HG03439 (cell line): ENCODE data around the gene DCAF11.

Experiments used
- ATAC-seq: cut with Tn5 transposase; IDR thresholded peaks from one replicate; pipeline ENCODE4 v1.9.1; 2021; ENCODE audit warnings: mild to moderate bottlenecking, moderate library complexity; ENCODE audit not compliant: unreplicated experiment

Gene DCAF11

DNA sequence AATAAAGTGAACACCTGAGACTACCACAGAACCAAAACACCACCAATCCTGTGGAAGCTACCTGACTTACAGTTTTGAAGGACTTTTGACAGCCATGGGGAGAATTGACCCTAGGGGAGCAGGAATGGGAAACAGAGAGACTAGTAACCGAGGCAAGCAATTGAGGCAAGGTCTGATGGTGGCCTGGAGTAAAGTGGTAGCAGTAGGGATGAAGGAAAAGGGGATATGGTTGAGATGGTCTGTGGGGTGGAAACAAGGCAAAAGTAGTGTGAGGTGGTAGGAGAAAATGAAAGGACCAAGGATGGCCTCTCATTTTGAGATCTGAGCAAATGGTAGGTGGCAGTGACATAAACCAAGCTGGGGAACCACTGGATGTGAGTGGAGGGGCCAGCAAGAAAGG lies 42.3 kb downstream of the DCAF11 start:
- no peak for ATAC-seq

DNA sequence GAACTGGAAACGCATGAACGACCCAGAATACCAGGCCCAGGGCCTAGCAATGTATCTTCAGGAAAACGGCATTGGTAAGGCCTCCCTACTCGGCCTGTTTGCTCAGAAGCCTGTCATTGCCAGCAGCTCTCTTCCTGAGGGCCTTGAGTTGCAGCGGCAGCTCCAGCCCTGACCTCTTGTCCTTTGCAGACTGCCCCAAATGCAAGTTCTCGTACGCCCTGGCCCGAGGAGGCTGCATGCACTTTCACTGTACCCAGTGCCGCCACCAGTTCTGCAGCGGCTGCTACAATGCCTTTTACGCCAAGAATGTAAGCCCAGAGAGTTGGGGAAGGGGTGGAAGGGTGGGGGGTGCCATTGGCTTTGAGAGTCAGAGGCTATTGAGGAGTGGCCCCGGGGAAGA lies 42.8 kb downstream of the DCAF11 start:
- no peak for ATAC-seq

GRCh38 chr14:24159777-24160498 lies 45.4 kb downstream of the DCAF11 start:
- no peak for ATAC-seq

- ATAC-seq, result no peak
These were observed 45.9 kb downstream of the DCAF11 start for GRCh38 chr14:24160499-24160849.

- peak; percentile 72 for ATAC-seq
These were observed 46.5 kb downstream of the DCAF11 start, which contains the start of gene IRF9 for GRCh38 chr14:24160850-24161804. IRF9 (plus strand) TSS chr14:24161265; CDS start chr14:24162145, 880 bp downstream.

DNA sequence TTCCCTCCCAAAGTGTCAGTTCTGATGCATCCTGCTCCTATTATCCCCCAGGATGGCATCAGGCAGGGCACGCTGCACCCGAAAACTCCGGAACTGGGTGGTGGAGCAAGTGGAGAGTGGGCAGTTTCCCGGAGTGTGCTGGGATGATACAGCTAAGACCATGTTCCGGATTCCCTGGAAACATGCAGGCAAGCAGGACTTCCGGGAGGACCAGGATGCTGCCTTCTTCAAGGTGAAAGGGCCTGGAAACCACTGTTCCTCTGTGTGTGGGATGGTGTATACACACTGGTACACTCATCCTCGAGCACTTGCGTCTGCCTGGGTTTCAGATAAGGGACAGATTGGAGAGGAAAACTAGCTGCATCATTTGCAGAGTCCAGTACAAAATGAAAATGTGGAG lies 47.5 kb downstream of the DCAF11 start:
- no peak for ATAC-seq

DNA sequence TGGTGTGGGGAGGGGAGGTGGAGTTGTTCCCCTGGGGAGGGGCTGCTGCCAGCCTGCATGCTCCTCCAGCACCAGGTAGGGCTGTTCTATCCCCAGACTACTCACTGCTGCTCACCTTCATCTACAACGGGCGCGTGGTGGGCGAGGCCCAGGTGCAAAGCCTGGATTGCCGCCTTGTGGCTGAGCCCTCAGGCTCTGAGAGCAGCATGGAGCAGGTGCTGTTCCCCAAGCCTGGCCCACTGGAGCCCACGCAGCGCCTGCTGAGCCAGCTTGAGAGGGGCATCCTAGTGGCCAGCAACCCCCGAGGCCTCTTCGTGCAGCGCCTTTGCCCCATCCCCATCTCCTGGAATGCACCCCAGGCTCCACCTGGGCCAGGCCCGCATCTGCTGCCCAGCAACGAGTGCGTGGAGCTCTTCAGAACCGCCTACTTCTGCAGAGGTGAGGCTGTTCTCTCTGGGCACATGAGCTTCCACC lies 50.0 kb downstream of the DCAF11 start:
- no peak for ATAC-seq

- no peak for ATAC-seq
These were observed 51.2 kb downstream of the DCAF11 start for GRCh38 chr14:24165785-24166184.

DNA sequence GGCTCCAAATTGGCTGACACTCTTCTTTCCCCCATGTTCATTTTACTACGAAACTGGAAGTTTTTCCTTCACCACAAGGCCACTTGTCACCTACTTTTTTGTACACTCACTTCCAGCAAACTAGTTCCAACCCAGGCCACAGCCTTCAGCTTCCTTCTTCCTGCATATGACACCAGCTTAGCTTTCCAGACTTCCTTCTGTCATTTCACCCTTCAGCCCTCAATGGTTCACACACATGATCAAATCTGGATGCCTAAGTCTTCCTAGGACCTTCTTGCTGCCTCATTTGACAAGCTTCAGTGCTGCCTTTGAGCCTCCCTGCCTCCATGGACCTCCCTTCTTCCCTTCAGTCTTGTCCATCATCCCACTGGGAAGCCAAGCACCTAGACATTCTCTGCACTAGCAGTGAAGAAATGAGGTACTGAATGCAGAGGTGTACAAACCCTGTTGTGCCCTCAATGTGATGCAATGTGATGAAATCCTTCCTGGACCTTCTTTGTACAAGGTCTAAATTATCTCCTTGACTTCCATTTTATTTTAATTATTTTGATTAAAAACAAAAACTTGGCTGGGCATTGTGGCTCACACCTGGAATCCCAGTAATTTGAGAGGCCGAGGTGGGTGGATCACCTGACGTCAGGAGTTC lies 53.0 kb downstream of the DCAF11 start:
- no peak for ATAC-seq

DNA sequence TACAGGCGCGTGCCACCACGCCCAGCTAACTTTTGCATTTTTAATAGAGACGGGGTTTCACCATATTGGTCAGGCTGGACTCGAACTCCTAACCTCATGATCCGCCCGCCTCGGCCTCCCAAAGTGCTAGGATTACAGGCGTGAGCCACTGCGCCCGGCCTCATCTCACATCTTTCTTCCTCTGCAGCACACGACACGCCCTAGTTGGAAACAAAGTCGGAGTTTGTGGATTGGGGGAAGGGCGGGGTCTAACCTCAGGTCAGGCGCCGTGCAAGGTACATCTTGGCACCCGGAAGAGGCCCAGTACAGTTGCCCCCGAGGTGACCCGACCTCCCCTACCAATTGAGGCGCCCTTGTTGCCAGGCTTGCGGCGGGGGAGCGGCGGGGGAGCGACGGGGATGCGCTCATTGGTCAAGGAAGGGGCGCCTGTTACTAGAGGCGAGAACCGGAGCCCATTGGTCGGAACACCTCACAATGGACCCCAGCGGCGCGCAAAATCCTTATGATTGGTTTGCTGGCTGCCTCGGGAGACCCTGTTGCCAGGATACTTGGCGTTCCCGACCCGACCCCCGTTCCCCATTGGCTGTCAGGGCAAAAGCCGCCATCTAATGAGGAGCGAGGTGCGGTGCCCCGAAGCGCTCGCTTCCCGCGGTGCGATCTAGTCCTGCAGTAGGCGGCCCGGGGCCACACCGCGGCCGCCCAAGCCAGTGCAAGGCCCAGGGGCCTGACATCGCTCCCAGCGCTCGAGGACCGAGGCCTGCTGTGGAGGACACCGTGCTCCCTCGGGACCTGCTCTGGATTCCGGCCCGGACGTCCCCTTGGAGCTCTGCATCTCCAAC lies 57.1 kb downstream of the DCAF11 start, which contains the start of gene REC8:
Gene REC8 (plus strand): TSS at position 659 of the 839 bp plus-strand sequence. CDS start 473 bp downstream, outside the sequence.
- ATAC-seq, result peak; percentile 63

GRCh38 chr14:24172261-24172860 lies 57.8 kb downstream of the DCAF11 start:
- ATAC-seq, result no peak

GRCh38 chr14:24172871-24173281 lies 58.3 kb downstream of the DCAF11 start:
- no peak for ATAC-seq
